Right lobe of liver (tissue), 4 donors: ENCODE data around the gene ADAM12.

Experiments used
- CTCF ChIP-seq, 4 donors: fragments of 200-600 bp in 3 of 4; fragments of 450-650 bp in 1 of 4; IDR thresholded peaks; one replicate each; pipeline versions ENCODE4 v1.5.1 to v1.8.0; 2016 to 2022; ENCODE audit warnings: antibody characterized with exemption in 4 of 4, mild to moderate bottlenecking in 2 of 4
- POLR2A ChIP-seq: fragments of 450-650 bp; IDR thresholded peaks from one replicate; pipeline ENCODE4 v1.6.1; 2017; ENCODE audit warnings: antibody characterized with exemption, mild to moderate bottlenecking
- donor health status: DM: no; HTN: no; CAD: no.
- donor health status: DM: no; HTN: no; CAD: no.
- donor health status: DM: no; HTN: yes; CAD: no.

GRCh38 chr10:126334272-126334671, 54.0 kb downstream of the ADAM12 start:
- TF ChIP-seq CTCF (IDR thresholded peaks at IDR 0.05) (no peak), POLR2A (no peak)
